ENCODE measurements around the gene SLX9.
"Not testable (repeated sequence)": the region's sequence is repeated elsewhere in the genome, so short reads cannot be mapped to it uniquely, and the experiment has no call there.

Gene SLX9

GRCh38 chr21:44911068-44911383, 28.8 kb upstream of the SLX9 start:
- no CpG with 5 or more reads among the region's 10 CpGs for WGBS (ENCODE audit: extremely low coverage, insufficient coverage, insufficient read length)
- Histone ChIP-seq H3K14ac (ENCODE audit: low read length) (no peak overlapping the region), H2BK120ac (ENCODE audit: insufficient read depth, low read length, poor library complexity) (no peak overlapping the region), H4K12ac (ENCODE audit: low read depth, low read length) (no peak overlapping the region), H3K9ac (ENCODE audit: low read length) (no peak overlapping the region), H4K91ac (ENCODE audit: low read depth, low read length) (no peak overlapping the region), H3K4ac (ENCODE audit: low read depth, low read length) (no peak overlapping the region), H3K4me1 (ENCODE audit: control insufficient read depth in 1 of 2, insufficient read depth in 2 of 2, low read length in 2 of 2) (no peaks in the 10 kb centered on the region), H3K9me3 (ENCODE audit: insufficient read depth, low read depth, low read length) (no peaks in the 10 kb centered on the region), H2AFZ (ENCODE audit: insufficient read depth, low read length, poor library complexity) (no peak overlapping the region), H4K8ac (ENCODE audit: low read depth, low read length) (no peak overlapping the region), H3K79me1 (ENCODE audit: low read length) (no peaks in the 10 kb centered on the region), H3K4me3 (ENCODE audit: low read depth, low read length) (peak overlapping the region; percentile 18), H3K18ac (ENCODE audit: low read length) (no peak overlapping the region), H3K79me2 (ENCODE audit: control insufficient read depth, insufficient read depth, low read length, poor library complexity) (no peaks in the 10 kb centered on the region), H2BK12ac (ENCODE audit: low read length) (no peak overlapping the region), H3K27me3 (ENCODE audit: insufficient read depth, low read length) (no peaks in the 10 kb centered on the region), H2AK5ac (ENCODE audit: low read length) (no peak overlapping the region), H3K36me3 (ENCODE audit: control insufficient read depth in 1 of 2, insufficient read depth in 2 of 2, low read length in 2 of 2) (no peaks in the 10 kb centered on the region), H3K4me2 (ENCODE audit: low read length) (no peak overlapping the region), H3K23ac (ENCODE audit: low read length) (no peak overlapping the region), H2BK5ac (ENCODE audit: low read depth, low read length, poor library complexity) (no peak overlapping the region), H3K27ac (ENCODE audit: low read depth, low read length) (no peak overlapping the region)
- no peak for DNase-seq

GRCh38 chr21:44911384-44912157, 28.3 kb upstream of the SLX9 start:
- Histone ChIP-seq H3K27me3 (ENCODE audit: insufficient read depth, low read length) (no peaks in the 10 kb centered on the region), H3K9me3 (ENCODE audit: insufficient read depth, low read depth, low read length) (no peaks in the 10 kb centered on the region), H3K79me1 (ENCODE audit: low read length) (no peaks in the 10 kb centered on the region), H3K4me2 (ENCODE audit: low read length) (no peak overlapping the region), H2BK120ac (ENCODE audit: insufficient read depth, low read length, poor library complexity) (no peak overlapping the region), H4K8ac (ENCODE audit: low read depth, low read length) (no peak overlapping the region), H2AK5ac (ENCODE audit: low read length) (no peak overlapping the region), H3K14ac (ENCODE audit: low read length) (no peak overlapping the region), H3K4ac (ENCODE audit: low read depth, low read length) (no peak overlapping the region), H3K4me1 (ENCODE audit: control insufficient read depth in 1 of 2, insufficient read depth in 2 of 2, low read length in 2 of 2) (no peaks in the 10 kb centered on the region), H3K18ac (ENCODE audit: low read length) (no peak overlapping the region), H3K36me3 (ENCODE audit: control insufficient read depth in 1 of 2, insufficient read depth in 2 of 2, low read length in 2 of 2) (no peaks in the 10 kb centered on the region), H3K79me2 (ENCODE audit: control insufficient read depth, insufficient read depth, low read length, poor library complexity) (no peaks in the 10 kb centered on the region), H3K9ac (ENCODE audit: low read length) (no peak overlapping the region), H2AFZ (ENCODE audit: insufficient read depth, low read length, poor library complexity) (no peak overlapping the region), H3K4me3 (ENCODE audit: low read depth, low read length) (peak overlapping the region; percentile 18), H4K91ac (ENCODE audit: low read depth, low read length) (no peak overlapping the region), H3K27ac (ENCODE audit: low read depth, low read length) (no peak overlapping the region), H3K23ac (ENCODE audit: low read length) (no peak overlapping the region), H4K12ac (ENCODE audit: low read depth, low read length) (no peak overlapping the region), H2BK5ac (ENCODE audit: low read depth, low read length, poor library complexity) (no peak overlapping the region), H2BK12ac (ENCODE audit: low read length) (no peak overlapping the region)
- DNase-seq, result peak in 1 of 2 donors; percentile 34
- no CpG with 5 or more reads among the region's 19 CpGs for WGBS (ENCODE audit: extremely low coverage, insufficient coverage, insufficient read length)

- Histone ChIP-seq H3K27me3 (ENCODE audit: insufficient read depth, low read length) (no peaks in the 10 kb centered on the region), H3K18ac (ENCODE audit: low read length) (no peak overlapping the region), H3K36me3 (ENCODE audit: control insufficient read depth in 1 of 2, insufficient read depth in 2 of 2, low read length in 2 of 2) (no peaks in the 10 kb centered on the region), H2BK5ac (ENCODE audit: low read depth, low read length, poor library complexity) (no peak overlapping the region), H3K27ac (ENCODE audit: low read depth, low read length) (no peak overlapping the region), H3K79me1 (ENCODE audit: low read length) (no peaks in the 10 kb centered on the region), H2BK12ac (ENCODE audit: low read length) (no peak overlapping the region), H3K14ac (ENCODE audit: low read length) (no peak overlapping the region), H3K4me2 (ENCODE audit: low read length) (no peak overlapping the region), H3K9me3 (ENCODE audit: insufficient read depth, low read depth, low read length) (no peaks in the 10 kb centered on the region), H4K12ac (ENCODE audit: low read depth, low read length) (no peak overlapping the region), H3K4me1 (ENCODE audit: control insufficient read depth in 1 of 2, insufficient read depth in 2 of 2, low read length in 2 of 2) (no peaks in the 10 kb centered on the region), H2BK120ac (ENCODE audit: insufficient read depth, low read length, poor library complexity) (no peak overlapping the region), H3K79me2 (ENCODE audit: control insufficient read depth, insufficient read depth, low read length, poor library complexity) (no peaks in the 10 kb centered on the region), H2AFZ (ENCODE audit: insufficient read depth, low read length, poor library complexity) (no peak overlapping the region), H3K4ac (ENCODE audit: low read depth, low read length) (no peak overlapping the region), H4K91ac (ENCODE audit: low read depth, low read length) (no peak overlapping the region), H3K4me3 (ENCODE audit: low read depth, low read length) (no peak overlapping the region), H2AK5ac (ENCODE audit: low read length) (no peak overlapping the region), H3K9ac (ENCODE audit: low read length) (no peak overlapping the region), H4K8ac (ENCODE audit: low read depth, low read length) (no peak overlapping the region), H3K23ac (ENCODE audit: low read length) (no peak overlapping the region)
- WGBS (ENCODE audit: extremely low coverage, insufficient coverage, insufficient read length), result no CpG with 5 or more reads among the region's 8 CpGs
- no peak for DNase-seq
Observed at GRCh38 chr21:44912158-44912473, 27.7 kb upstream of the SLX9 start.

GRCh38 chr21:44912506-44913412, 27.1 kb upstream of the SLX9 start:
- H3K4me1 ChIP-seq (ENCODE audit: control insufficient read depth in 1 of 2, insufficient read depth in 2 of 2, low read length in 2 of 2); H3K9ac ChIP-seq (ENCODE audit: low read length); H2BK120ac ChIP-seq (ENCODE audit: insufficient read depth, low read length, poor library complexity); H3K79me1 ChIP-seq (ENCODE audit: low read length); H4K91ac ChIP-seq (ENCODE audit: low read depth, low read length); H3K14ac ChIP-seq (ENCODE audit: low read length); H3K27me3 ChIP-seq (ENCODE audit: insufficient read depth, low read length); H3K4ac ChIP-seq (ENCODE audit: low read depth, low read length); H3K4me3 ChIP-seq (ENCODE audit: low read depth, low read length); H3K36me3 ChIP-seq (ENCODE audit: control insufficient read depth in 1 of 2, insufficient read depth in 2 of 2, low read length in 2 of 2); H2BK12ac ChIP-seq (ENCODE audit: low read length); H2BK5ac ChIP-seq (ENCODE audit: low read depth, low read length, poor library complexity); H2AFZ ChIP-seq (ENCODE audit: insufficient read depth, low read length, poor library complexity); H2AK5ac ChIP-seq (ENCODE audit: low read length); H3K18ac ChIP-seq (ENCODE audit: low read length); H3K4me2 ChIP-seq (ENCODE audit: low read length); H4K12ac ChIP-seq (ENCODE audit: low read depth, low read length); DNase-seq; H3K9me3 ChIP-seq (ENCODE audit: insufficient read depth, low read depth, low read length); H3K79me2 ChIP-seq (ENCODE audit: control insufficient read depth, insufficient read depth, low read length, poor library complexity); H3K27ac ChIP-seq (ENCODE audit: low read depth, low read length); H3K23ac ChIP-seq (ENCODE audit: low read length); H4K8ac ChIP-seq (ENCODE audit: low read depth, low read length): not testable (repeated sequence)
- WGBS (ENCODE audit: extremely low coverage, insufficient coverage, insufficient read length), result no CpG with 5 or more reads among the region's 25 CpGs

All from trophoblast cell (in vitro differentiated cells and primary cell).